HG02642 (cell line): ENCODE data around the gene CACNG7.

Experiments
- ATAC-seq: cut with Tn5 transposase; IDR thresholded peaks from one replicate; pipeline ENCODE4 v1.9.1; 2021; ENCODE audit warnings: mild to moderate bottlenecking; ENCODE audit not compliant: unreplicated experiment, poor library complexity

Gene CACNG7

DNA sequence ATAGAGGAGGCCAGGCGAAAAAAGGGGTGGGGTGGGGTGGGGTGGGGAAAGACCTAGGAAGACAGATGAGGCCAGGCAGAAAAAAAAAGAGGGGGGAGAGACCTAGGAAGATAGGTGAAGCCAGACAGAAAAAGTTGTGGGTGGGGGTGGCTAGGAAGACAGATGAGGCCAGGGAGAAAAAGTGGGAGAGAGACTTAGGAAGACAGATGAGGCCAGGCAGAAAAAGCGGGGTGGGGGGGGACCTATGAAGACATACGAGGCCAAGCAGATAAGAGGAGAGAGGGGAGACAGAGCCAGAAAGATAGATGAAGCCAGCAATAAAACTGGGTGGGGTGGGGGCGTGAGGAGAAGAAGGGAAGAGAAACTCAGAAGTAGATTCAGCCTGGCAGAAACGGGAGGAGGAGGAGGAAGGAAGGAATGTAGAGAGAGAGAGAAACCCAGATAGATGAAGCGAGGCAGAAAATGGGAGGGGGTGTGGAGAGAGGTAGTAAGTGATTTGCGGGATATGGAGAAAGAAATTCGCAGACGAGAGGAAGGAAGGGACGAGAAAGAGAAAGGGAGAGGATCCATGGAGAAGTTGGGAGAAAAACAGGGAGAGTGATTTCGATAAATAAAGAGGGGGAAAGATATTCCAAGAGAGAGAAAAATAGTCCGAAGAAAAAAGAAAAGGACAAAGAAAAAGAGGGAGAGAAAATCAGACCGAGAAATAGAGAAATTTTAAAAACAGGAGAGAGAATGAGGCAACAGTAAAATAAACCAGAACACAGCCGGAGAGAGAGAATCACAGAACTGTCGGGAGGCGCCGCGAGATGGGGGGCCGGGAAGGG lies 70.1 kb downstream of the CACNG7 start:
- no peak for ATAC-seq

GRCh38 chr19:53980539-53981375 lies 71.7 kb downstream of the CACNG7 start:
- ATAC-seq = no peak

DNA sequence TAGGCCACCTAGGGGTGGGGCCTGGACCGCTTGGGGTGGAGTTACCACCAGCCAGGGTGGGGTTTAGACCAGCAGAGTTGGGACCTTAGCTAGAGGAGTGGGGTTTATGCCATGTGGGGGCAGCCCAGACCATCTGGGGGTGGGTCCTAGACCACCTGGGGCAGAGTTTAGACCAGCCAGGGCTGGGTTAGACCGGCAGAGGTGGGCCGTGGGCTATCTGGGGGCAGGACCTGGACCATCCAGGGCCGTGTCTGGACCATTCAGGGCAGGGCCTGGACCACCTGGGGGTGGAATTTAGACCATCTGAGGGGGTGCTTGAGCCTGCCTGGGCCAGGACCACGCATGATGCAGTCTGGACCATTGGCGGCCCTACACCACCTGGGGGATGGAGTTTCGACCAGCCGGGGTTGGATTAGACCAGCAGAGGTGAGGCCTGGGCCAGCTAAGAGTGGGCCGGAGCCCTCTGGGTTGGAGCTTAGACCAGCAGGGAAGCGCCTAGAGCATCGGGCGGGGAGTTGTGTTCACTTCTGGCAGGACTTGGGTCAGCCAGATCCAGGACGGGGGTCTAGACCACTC lies 72.4 kb downstream of the CACNG7 start:
- ATAC-seq = no peak

DNA sequence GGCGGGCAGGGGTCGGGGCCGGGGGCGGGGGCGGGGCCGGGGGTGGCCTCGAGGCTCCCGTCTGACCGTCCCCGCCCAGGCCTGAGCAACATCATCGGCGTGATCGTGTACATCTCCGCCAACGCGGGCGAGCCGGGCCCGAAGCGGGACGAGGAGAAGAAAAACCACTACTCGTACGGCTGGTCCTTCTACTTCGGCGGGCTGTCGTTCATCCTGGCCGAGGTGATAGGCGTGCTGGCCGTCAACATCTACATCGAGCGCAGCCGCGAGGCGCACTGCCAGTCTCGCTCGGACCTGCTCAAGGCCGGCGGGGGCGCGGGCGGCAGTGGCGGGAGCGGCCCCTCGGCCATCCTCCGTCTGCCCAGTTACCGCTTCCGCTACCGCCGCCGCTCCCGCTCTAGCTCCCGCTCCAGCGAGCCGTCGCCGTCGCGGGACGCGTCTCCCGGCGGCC lies 72.9 kb downstream of the CACNG7 start:
- ATAC-seq = no peak

DNA sequence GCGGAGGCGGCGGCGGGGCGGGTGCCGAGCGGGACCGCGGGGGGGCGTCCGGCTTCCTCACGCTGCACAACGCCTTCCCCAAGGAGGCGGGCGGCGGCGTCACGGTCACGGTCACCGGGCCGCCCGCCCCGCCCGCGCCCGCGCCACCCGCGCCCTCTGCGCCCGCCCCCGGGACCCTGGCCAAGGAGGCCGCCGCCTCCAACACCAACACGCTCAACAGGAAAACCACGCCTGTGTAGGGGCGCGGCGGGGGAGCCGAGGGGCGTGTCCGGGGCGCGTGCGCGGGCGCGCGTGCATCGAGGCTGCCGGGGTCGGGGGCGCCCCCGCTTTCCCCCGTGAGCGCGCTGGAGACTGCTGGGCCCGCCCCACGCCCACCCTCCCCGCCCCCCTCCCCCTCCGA lies 73.5 kb downstream of the CACNG7 start:
- no peak for ATAC-seq

GRCh38 chr19:53983457-53984289 lies 74.6 kb downstream of the CACNG7 start:
- ATAC-seq = no peak

DNA sequence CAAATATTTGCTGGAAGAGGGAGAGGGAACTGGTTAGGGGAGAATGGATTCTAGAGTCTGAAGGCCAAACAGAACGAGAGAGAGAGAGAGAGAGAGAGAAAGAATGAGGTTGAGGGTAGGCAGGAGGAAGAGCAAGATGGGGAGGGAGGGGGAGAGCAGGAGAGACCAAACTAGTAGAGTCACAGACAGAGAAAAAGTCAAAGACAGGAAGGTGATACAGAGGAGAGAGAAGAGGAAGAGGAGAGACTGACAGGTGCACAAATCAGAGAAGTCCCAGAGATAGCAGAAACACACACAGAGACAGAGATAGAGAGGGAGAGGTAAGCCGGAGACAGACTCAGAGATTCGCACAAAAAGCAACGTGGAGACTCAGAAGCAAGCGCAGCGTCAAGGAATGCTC lies 76.8 kb downstream of the CACNG7 start:
- no peak for ATAC-seq

DNA sequence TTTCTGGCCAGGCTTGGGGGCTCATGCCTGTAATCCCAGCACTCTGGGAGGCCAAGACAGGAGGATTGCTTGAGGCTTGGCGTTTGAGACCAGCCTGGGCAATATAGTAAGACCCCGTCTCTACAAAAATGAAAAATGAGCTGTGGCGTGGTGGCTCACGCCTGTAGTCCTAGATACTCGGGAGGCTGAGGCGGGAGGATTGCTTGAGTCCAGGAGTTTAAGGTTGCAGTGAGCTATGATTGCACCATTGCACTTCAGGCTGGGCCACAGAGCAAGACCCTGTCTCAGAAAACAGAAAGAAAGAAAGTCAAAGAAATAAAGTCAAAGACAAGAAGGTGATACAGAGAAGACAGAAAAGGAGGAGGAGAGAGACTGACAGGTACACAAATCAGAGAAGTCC lies 79.9 kb downstream of the CACNG7 start:
- no peak for ATAC-seq

GRCh38 chr19:53989600-53990533 lies 80.8 kb downstream of the CACNG7 start:
- no peak for ATAC-seq

DNA sequence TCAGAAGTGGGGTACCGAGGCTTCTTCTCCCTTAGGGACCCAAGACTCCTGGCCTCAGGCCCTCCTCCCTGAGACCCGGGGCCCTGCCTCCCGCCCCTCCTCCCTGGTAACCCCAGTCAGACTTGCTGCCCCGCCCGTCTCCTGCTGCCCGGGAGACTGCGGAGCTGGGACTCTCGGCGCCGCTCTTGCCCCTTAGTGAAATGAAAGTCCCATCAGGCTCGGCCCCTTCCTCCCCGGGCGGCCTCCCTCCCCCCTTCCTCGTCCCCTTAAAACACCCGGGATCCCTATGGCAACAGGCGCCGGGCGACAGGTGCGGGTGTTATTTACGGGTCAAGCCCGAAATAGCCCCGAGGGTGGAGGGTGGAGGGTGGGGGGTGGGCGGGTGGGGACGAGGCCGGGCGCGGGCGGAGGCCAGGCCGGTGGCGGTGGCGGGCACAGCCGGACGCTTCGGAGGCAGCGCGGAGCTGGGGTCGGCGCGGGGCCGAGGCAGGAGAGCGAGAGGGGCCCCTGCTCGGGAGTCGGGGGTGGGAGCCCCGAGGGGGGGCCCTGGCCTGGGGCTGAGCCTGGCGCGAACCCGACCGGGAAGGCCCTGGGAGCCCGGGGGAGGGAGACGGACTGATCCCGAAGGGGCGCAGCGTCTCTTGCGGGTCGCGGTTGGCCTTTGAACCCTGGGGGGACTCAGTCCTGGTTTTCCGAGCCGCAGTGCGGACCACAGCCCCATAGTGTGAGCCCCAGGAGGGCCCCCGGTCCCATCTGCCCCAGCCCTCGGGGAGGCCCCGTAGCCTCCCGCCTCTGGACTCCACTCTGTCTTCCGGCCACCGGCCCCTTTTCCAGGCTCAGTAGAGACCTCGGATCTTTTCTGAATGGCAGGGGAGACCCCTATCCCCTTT lies 82.4 kb downstream of the CACNG7 start, which contains the start of gene CACNG6:
CACNG6 (plus strand) TSS at position 414 of the 890 bp plus-strand sequence. CDS start 1,241 bp downstream, outside the sequence.
- ATAC-seq = no peak

DNA sequence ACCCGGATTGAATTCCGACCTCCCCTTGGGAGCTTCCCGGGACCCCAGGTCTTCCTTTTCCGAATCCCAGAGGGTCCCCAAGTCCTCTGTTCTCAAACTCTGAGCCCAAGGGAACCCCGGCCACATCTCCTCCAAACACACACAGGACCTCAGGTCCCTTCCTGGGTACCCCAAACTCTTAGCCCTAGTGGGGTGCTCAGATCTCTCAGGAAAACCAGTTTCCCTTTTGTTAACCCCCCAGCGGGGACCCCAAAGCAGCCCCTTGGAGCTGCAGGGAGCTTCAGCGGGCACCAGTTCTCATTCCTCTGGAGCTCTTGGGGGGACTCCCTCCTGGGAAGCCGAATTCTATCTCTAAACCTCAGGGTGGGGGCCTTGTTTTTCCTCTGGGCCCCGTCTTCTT lies 83.1 kb downstream of the CACNG7 start:
- ATAC-seq = no peak

DNA sequence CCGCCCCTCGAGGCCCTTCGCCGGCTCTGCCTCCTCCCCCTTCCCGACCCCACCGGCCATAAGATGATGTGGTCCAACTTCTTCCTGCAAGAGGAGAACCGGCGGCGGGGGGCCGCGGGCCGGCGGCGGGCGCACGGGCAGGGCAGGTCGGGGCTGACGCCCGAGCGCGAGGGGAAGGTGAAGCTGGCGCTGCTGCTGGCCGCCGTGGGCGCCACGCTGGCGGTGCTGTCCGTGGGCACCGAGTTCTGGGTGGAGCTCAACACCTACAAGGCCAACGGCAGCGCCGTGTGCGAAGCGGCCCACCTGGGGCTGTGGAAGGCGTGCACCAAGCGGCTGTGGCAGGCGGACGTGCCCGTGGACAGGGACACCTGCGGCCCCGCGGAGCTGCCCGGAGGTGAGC lies 83.7 kb downstream of the CACNG7 start:
- ATAC-seq = no peak

DNA sequence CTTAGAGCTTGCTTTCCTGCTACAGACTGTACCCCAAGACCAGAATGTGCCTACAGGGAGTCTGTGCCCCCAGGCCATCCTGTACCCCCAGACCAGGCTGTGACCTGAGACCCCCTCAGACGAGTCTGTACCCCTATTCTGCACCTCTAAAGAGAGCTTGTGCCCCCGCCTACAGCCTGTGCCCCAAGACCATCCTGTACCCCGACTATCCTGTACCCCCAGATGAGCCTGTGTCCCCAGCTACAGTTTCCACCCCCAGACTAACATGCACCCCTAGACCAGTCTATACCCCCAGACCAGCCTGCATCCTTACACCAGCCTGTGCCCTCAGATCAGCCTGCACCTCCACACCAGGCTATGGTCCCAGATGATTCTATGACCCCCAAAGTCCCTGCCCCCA lies 84.4 kb downstream of the CACNG7 start:
- no peak for ATAC-seq
